Fibroblast of skin of back (primary cell): ENCODE data around the gene TLE1.
"Not testable (repeated sequence)": the region's sequence is repeated elsewhere in the genome, so short reads cannot be mapped to it uniquely, and the experiment has no call there.

Experiments
- DNase-seq: peaks from one replicate; pipeline ENCODE4 v3.0.0-alpha.2; 2013

TLE1 gene

DNA sequence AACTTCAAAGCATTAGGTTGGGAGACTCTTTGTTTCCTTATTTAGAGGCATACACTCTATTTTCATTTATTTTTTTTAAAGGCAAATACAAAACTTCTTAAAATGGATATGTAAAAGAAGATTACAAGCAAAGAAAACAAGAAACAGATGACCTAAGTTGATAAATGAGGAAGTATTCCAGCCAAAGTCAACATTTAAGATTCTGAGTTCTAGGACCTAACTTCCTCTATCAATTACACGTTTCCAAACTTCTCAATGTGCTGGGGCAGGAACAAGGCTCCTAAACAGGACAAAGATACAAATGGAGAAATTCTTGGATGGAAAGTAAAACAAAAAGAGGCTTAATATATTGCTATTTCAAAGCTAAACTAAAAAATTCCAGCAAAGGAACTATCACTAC, 89.5 kb downstream of the TLE1 start:
- no peak for DNase-seq

DNA sequence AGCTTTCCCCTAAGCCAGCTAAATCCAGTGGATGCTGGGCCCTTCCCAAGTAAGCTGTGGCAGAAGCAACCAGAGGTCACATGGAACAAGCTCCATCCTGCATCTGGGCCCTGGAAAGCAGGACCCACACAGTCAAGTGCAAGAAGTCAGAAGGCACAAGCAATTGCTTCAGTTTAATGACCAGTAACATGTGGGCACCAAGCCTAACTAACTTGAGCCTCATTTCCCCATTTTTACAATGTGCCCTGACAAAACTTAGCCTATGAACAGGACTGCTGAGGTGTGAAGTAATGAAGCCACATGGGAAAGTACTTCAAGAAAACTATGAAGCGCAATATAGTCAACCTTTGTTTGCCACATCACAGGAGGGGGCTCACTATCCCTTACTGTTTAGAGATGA, 90.5 kb downstream of the TLE1 start:
- DNase-seq, result no peak

DNA sequence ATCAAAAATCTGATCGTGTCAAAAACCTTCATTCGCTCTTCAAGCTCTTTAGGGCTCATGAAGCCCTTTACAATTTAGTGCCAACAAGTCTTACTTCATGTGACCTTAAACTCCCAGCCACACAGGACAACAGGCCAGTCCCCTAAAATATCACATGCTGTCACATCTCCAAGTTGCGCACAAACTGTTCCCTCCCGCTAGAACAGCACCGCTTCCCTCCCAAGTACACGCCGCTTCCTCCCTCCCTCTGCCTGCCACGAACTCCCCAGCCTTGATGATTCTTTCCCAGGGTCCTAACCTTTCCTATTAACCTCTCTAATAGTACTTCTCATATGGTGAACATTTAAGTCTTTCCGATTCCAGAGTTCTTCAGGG, 91.2 kb downstream of the TLE1 start:
- no peak for DNase-seq

DNA sequence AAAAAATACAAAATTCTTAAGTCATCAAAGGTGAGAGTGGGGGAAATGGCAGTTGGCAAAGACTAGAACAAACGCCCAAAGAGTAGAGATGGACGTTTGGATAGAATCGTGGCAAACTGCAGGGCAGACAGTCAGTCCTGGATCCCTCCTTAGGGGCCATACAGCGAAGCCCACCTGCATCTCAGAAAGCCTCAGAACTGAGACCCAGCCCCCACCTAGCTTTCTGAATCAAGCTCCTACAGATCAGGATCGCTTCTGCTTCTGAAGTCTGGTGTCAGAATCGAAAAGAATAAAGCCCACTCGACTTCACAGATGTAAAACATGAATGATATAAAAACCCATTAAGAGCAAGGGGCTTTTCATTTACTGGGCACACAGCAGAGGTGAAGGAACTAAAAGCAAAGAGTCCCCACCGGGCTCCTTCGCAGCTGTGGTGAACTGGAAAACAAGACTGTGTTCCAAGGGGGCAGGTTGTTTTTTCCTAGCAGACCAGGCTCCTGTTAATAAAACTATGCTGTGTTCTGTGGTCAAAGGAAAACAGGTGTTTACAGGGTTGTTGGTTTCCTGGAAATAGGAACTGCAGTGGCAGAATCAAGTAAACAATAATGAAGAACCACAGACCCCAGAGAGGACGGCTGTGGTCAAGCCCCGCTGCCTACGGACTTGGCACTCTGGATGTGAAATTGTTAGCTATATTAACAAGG, 91.8 kb downstream of the TLE1 start:
- no peak for DNase-seq

DNA sequence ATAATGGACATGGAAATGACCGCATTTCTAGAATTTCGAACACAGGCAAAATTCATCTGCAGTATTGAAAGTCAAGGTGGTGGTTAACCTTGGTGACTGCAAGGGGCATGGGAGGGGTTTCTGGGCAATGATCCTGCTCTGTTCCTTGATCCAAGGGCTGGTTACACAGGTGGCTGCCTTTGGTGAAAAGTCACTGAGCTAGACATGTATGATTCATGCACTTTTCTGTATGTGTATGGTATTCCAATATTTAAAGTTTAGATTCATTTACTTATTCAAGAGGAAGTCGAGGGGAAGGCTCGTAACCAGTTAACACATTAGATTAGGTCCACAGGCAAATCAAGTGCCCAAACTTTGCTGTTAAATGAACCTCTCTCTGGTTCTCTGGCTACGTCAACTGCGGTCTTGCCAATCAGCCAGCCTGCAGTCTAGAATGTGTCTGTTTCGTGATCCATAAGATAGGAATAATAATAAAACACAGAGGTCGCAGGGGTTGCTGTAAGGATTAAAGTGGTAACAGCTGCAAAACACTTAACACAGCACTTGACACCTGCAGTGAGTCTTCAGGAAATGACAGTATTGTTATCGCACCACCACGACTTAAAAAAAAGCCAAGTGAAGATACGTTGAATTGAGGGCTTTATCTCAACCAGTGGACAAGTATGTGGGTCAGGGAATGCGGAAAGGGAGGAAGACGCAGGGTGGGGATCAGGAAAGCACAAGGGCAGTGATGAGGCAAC, 92.5 kb downstream of the TLE1 start:
- DNase-seq, result no peak

DNA sequence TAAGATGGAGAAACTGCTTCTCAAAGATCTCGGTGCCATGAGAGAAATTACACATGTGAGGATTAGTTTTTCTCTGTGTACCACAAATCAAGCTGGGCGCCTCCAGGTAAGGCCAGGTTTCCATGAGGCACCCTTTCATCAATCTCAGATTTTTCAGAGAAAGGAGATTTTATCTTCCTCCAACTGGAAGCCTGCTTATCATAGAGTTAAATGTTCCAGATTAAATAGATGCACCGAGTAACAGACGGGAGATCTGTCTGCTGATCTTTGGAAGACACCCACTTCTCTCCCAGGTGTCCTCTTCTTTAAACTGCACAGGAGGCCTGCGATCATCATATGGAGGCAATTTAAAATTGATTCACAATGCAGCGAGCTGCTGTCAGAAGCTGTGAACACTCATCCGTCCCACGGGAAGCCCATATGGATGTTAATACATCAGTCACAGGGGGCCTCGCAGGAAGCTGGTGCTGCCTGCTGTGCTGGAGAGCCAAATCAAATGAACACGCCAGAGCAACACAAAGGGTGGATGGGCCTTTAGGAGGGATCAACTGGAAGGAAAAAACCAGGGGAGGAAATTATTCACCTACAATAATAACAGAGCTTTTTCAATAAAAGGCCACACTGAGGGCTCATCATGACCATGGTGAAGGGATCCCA, 93.3 kb downstream of the TLE1 start:
- peak; percentile 58 for DNase-seq

DNA sequence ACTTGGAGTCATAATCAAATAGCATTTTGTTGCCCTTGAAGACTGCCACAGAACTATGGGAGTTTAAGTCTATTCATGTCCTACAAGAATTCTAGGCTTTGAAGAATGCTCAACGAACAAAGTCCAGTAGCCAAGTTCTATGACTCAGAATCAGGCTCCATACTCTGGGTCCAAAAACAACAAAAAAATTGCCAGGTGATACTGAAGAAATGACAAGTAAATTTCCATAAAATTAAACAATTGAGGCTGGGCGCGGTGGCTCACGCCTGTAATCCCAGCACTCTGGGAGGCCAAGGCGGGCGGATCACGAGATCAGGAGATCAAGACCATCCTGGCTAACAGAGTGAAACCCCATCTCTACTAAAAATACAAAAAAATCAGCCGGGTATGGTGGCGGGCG, 94.1 kb downstream of the TLE1 start:
- DNase-seq, result not testable (repeated sequence)

DNA sequence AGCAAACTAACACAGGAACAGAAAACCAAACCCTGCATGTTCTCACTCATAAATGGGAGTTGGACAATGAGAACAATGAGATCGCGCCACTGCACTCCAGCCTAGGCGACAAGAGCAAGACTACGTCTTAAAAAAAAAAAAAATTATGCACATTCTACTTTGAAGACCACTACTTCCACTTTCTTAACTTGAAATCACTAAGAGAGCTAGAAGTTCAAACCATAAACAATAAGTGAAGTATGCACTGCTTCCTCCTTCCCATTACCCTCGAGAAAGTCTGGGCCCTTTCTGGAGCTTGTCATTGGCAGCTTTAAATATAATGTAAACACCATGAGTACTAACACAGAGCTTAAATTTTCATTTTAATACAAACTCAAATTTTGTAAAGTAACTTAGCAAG, 94.9 kb downstream of the TLE1 start:
- no peak for DNase-seq

DNA sequence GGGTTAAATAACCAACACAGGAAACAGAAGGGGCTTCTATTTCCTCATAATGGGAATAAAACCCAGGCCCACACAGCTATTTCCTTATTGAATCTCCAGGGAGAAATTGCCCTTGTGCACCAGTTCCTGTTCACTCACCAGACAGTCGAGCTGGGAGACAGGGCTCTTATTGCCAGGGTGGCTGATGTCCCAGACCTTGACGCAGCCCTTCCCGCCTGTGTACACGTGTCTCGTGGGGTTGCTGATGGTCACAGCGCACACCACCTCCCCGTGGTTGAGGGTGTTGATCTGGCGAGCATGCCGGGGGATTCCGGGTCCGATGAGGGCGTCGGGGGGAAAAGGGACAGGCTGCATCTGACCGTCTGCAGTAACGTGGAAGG, 96.5 kb downstream of the TLE1 start:
- DNase-seq, result no peak

DNA sequence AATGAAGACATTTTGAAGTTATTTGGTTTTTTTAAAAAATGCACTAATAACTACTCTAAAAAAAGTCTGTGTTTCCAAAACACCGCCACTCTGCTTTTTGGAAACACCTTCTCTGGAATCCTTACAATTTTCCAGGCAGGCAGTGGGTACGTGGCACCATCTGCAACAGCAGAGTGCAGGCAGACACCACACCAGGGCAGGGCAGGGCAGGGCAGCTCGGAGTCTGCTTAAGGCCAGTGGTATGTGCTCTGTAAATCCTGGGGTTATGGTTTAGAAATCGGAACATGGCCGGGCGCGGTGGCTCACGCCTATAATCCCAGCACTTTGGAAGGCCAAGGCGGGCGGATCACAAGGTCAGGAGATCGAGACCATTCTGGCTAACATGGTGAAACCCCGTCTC, 97.6 kb downstream of the TLE1 start:
- no peak for DNase-seq

DNA sequence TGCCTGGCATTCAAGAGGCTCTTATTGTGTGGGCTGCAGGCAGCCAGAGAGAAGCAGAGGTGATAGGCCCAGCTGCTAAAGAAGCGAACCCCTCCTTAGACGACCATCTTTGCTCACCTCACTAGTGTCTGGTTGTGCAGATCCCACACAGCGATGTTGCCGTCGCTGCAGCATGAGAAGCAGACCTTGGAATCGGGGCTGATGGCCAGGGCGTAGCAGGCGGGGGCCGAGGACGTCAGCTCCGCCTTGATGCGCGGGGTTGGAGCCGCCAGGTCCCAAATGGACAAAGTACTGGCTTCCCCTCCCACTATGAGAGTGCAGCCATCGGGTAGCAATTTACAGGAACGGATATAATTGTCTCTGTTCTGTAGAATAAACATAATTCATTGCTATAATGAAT, 98.7 kb downstream of the TLE1 start:
- DNase-seq, result no peak

DNA sequence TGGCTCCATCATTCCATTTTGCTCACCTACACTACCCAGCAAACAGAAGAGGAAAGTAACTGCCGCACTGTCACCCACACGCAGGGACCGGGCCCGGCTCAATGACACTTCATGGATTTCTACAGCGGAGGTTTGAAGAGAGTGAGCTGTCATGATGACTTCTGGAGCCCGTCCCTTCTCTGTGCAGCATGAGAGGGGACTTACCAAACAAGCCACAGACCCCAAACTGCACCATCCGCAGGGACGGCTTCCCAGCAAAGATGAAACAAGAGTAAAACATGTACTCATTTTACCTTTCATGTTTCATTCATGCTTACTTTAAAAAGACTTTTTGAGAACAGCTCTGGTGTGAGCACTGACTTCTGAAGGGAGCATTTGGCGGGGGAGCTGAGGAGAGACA, 99.5 kb downstream of the TLE1 start:
- no peak for DNase-seq

DNA sequence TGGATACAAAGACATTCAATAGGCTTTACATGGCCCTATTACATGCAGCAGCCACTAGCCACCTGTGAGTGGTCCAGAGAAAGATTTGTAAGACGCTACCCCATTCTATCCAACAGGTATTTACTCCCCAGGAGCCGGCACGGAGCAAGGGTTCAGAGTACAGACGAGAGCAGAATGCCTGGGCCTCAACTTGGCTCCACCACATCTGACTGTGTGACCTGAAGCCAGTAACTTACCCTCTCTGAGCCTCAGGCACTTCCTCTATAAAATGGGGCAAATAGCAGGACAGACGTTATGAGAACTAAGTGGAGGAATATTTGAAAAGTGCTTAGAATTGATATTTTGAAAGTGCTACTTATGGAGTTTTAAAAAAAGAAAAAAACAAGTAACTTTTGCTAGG, 100.0 kb downstream of the TLE1 start:
- no peak for DNase-seq

DNA sequence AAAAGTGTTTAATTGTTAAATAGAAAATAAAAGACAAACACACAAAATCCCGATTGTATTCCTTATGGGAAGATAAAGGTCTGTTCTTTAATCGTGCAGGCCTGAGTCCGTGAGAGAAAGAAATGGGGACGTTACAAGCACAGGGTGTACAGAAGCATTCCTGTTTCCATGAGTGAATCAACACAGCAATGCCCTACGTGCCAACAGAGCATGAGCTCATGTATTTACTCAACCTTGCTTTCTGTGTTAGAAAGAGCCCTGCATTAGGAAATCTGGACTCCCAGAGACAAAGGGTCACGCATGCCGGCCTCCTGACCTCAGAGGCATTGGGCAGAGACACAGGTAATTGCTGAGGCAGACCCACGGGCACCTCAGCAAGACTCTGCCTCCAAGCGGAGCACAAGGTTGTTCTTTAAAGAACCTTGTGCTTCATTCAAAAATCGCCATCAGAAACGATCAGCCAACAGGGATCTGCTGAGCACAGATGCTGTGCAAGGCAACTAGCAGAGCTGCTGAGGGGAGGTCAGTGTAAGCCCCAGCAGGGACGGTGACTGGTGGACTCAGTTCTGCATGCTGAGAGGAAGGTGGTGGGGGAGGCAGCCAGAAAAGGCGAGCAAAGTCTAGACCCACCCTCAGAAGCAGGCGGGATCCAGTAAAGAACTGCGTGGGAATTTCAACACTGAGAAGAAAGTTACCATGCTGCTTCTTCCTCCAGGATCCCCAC, 101.0 kb downstream of the TLE1 start:
- DNase-seq, result no peak

DNA sequence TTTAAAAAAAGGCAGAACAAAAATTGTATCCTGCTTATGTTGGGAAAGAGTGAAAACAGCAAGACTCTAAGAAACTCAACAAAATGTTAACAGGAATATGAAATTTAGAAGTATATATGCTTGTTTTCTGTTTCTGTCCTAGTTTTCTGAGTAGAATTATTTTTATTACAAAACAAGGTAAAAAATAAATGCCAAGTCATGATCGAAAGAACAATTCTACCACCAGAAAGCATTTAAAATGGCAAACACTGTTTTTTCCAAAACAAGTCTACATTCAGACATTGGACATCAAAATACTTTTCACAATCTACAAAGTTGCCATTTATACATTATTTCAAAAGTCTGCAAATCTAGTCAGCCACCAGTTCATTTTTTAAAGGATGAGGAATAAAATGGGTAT, 102.6 kb downstream of the TLE1 start:
- no peak for DNase-seq

DNA sequence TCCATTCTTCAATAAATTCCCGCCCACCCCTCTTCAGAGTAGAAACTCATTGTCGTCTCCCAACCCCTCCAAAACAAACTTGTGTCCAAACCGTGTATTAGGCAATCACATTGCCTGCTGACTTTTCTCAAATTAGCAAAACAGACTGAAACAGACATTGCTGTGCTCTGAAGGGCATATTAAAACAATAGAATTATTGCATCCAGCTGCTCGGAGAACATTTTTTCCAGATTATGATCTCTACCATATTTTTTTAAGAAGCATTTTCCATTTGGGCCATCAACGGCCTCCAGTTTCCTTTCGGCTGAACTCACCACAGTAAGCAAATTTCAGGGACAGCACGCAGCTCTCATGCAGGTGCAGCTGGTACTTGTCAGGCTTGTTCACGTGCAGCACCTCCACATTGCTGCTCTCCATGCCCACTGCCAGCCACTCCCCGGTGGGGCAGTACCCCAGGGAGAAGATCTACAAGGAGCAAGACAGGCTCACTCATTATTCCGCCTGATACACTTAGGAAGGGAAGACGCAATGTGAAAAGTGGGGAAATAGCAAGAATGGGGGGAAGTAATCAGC, 104.1 kb downstream of the TLE1 start:
- no peak for DNase-seq

DNA sequence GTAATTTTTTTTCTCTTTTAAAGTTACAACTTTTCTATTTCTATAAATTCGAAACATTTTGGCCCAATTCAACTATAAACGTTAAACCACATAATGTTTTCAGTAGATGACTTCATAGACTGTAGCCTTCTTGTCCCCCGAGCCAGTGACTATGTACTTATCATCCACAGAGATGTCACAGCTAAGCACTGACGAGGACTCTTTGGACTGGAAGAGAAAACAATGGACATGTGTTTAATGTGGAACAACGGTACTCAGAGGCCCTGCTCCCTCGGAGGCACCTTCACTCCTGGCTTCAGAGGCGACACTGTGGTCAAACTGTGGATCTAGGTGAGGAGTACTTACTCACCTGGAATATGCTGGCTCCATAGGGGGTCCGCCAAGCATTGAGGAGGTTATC, 105.2 kb downstream of the TLE1 start:
- DNase-seq, result no peak

DNA sequence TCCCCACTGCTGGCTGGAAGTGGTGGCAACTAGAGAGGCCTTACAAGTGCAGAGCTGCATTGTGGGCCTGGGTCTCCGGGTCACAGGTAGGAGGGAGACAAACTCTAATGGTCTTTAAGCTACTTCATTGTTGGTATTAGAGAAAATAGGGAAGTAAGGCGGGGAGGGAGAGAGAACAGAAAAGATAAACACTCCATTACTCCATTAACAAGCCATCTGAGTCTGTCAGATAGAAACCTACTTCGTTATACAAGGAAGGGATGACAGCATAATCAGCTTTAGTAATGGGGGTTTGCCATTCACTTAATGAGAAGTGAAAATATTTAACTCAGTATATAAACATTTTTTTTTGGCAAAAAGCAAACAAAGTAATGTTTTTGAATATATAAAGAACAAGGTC, 107.4 kb downstream of the TLE1 start:
- DNase-seq, result no peak

DNA sequence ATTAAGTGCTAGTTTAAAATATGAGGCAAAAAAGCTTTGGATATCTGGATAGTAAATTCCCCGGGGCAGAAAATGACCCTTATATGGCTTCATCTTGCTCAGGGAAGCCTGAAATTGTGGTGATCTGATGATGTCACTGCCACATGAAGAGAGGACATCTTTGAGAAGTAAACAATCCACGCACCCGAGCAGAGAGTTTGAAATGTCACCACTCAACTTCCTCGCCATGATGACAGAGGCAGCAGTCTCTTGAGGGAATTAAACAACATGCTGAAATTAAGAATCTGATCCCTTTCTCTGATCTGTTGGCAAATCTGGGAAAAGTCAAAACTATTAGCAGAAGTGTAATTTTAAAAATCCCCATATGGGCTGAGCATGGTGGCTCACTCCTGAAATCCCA, 110.0 kb downstream of the TLE1 start:
- DNase-seq, result no peak

DNA sequence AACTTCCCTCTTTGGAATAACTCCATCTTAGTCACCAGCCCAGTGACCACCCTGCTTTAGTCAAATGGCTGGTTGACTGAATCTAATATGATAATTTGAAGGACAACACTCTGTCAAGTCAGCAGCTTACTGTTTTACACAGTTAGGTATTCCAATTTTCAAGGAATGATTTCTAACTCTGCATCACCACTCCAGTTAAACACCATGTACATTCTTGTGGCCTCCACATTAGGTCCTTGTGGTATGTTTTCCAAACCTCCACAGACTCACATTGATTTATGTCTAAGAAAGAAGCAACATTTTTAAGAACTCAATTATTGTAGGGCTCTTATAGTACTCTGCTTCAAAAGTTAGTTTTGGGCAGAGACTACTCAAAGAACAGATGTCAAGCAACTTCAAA, 110.7 kb downstream of the TLE1 start:
- DNase-seq, result peak; percentile 73

DNA sequence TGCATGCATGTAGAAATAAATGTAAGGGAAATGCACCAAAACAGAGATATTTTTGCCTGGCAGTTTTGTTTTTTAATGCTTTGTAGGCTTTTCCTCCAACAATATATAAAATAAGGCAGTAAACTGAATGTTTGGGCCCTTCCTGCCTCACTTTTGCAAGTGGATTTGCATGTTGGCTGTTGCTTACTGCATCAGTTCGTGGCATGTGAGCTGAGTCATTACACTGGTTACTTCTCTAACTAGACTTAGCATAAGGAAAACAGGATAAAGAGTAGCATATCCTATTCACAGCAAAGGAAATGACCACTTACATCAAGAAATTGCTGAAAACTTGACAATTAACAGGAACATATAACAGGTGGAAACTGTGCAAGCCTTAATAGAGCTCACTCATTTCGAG, 113.4 kb downstream of the TLE1 start:
- peak; percentile 23 for DNase-seq

DNA sequence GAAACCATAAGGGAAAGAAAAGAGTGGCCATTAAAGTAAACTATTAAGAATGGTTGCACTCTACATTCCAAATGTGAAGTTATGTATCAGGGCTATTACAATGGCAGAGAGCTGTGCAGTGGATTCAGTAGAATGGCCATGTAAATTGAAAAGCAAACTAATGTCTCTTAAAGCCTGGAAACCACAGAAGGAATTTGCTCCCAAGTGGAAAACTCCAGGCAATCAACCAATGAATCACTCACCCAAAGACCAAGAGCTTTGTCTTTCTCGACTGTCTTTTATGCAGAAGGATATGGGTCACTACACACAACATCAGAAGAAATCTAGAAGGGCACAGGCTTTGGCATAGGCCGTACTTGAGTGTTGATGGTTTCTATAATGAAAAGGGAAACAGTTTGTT, 114.9 kb downstream of the TLE1 start:
- DNase-seq, result peak; percentile 74
